GM21786 (cell line): Measurements from ENCODE around the gene ABCB6.

Source experiments
- ATAC-seq: cut with Tn5 transposase; IDR thresholded peaks from one replicate; pipeline ENCODE4 v1.9.1; 2021; ENCODE audit not compliant: unreplicated experiment

The ABCB6 gene

DNA sequence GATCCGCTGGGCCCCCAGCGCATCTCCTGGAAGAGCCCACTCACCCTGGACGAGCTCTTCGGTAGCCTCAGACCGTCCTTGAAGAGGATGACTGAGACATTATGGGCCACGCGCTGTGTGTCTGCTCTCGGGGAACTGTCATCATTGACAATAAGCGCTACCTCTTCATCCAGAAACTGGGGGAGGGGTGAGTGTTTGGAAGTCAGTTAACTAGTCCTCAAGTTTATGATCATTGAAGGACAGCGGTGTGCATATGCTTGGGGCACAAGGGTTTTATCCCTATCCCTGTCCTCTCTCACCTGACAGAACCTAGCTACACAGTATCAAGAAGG is 27.1 kb upstream of the ABCB6 start:
- ATAC-seq: no peak

DNA sequence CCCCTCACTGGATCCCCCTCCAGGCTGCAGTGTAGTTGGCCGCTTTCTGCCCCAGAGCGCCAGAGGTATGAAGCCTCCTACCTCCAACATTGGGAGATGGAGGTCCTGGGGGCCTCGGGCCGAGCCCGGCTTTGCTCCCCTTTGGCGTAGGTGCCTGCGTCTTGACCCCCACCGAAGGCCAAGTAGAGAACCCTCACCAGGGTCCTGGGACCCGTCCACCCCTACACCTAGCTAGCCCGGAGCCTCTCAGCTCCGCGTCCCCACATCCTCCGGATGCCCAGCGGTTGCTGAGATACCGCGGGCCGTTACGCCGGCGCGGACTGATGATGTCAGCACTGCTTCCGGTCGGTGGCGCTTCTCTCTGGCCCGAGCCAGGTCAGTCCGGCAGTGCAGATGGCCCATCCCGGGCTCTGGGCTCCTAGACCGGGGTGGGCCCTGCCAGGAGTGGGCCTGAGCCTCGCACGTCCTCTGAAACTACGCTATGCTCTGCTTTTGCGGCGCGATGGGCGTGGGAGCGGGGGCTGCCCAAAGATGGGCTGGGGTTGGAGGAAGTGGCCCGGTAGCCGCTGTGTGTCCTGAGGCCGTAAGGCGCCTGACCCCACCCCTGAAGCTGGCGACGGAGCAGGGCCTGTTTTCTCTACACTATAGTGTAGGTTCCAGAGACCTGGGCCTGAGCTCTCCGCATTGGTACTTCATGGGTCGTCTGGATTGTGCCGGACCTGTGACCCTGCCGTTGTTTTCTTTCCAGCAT is 26.6 kb upstream of the ABCB6 start, which contains the start of the genes GLB1L and STK16:
Gene GLB1L (minus strand): TSS at position 297 of the 751 bp plus-strand sequence. CDS start 1,871 bp downstream, outside the sequence.
Gene STK16 (plus strand): TSS at position 332 of the 751 bp plus-strand sequence. CDS start 521 bp downstream, outside the sequence.
- ATAC-seq: peak; percentile 55

DNA sequence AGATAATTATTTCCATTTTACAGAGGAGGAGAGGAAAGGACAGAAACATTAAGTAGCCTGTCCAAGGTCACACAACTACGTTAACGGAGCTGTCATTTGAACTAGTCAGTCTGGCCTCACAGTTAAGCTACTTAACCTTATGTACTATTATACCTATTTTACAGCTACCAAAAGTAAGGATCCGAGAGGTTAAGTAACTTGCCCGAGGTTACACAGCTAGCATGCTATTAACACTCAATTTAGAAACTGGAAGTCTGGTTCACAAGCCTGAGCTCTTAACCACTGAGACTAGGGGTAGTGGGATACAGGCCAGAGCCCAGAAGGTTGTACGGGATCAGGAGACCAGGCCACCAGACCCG is 26.0 kb upstream of the ABCB6 start:
- no peak for ATAC-seq

DNA sequence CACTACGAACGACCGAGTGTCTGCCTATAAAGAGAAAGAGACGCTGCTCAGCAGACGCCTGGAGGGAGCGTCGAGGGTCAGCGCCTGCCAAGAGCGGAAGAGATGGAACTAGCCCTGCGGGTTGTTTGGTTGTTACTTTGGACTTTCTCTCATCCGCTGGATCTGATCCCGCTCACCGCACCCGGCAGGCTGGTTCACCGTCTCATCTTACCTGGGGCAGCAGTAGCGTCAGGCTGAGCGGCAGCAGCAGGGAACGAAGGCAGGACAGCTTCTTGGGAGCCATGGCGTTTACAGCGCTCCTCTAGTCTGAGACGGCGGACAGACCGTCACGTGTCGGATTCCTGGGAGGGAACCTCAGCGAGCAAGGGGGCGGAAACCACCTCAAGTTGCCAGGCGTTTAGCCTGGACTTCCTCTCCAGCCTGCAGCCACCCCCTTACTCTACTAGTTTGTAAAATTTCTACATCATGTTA is 24.6 kb upstream of the ABCB6 start:
- no peak for ATAC-seq

GRCh38 chr2:219234331-219234730 is 15.6 kb upstream of the ABCB6 start:
- ATAC-seq: no peak

DNA sequence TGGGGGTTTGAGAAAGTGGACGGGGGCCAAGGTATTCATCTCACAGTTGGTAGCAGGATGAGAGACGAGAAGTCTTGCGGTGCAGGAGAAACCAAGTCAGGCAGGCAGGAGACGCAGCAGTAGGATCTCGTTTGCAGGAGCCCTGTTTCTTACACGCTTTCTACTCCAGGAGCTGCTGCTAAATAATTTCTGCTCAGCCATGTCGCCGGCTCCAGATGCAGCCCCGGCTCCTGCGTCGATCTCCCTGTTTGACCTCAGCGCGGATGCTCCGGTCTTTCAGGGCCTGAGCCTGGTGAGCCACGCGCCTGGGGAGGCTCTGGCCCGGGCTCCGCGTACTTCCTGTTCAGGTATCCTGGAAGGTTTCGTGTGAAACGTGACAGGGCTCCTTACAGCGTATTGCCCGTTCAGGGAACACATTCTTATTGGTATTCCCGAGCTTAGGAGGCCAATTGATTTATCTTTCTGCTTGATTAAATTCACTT is 11.3 kb upstream of the ABCB6 start:
- no peak for ATAC-seq

- ATAC-seq: peak; percentile 98
These were observed 10.7 kb upstream of the ABCB6 start, which contains the start of the genes ANKZF1 and ATG9A for GRCh38 chr2:219229305-219230058. Gene ANKZF1 (plus strand): TSS chr2:219229806. CDS start chr2:219230258, 452 bp downstream. Gene ATG9A (minus strand): TSS chr2:219229636. CDS start chr2:219228024, 1,612 bp downstream.

- peak; percentile 7 for ATAC-seq
These were observed 10.2 kb upstream of the ABCB6 start for GRCh38 chr2:219228911-219229304.

DNA sequence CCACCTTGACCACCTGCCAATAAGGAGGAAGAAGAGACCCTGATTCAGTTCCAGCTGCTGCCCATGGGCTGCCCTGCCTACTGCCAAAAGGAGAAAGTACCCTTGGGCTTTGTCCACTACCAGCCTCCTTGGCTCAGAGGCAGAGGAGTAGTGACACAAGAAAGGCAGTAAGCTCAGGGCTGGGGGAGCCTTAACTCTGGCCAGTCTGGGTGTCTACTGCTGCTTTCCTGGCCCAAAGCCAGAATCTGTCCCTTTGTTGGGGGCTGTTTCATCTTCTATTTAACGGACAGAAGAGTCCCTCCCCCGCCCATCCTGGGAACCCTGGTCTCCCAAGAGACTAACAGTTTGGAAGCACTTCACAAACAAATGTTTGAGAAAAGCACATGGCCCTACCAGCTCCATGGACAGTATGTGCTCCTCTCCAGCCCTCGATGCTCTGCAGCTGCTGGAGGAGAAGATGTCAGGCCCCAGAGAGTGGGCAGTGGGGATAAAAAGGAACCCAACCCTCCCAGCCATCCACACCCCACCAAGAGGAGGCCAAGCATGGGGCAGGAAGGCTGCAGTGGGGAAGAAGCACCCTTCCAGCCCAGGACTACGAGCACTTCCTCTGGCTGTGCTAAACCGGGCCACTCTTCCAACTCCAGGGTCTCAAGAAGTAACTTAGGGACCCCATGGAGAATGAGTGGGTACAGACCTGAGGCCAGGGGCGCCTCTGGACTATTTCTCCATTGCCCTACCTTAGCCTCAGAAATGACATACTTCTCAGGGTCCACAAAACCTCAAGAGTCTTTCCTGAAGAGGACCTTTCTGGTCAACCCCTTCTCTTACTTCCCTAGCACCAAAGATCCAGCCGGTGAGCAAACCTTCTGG is 9.5 kb upstream of the ABCB6 start:
- ATAC-seq: no peak

DNA sequence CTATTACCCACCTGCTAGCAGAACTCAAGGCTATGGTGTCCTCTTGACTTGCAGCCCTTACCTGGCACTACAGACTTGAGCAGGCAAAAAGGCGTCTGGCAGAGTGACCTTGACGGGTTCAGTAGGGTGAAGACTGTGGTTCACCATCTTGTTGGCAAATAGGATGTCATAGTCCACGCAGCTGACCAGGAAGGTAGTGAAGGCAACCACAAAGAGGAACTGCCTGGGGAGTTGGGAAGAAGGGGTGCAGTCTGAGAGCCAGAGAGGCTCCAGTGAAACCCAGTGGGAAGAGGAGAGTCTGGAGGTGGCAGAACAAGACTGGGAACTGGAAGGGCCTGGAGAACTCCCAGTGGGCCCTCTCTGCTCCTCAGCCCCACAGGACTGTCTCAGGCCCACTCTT is 6.6 kb upstream of the ABCB6 start:
- no peak for ATAC-seq

- no peak for ATAC-seq
These were observed 5.3 kb upstream of the ABCB6 start for GRCh38 chr2:219223831-219224610.

DNA sequence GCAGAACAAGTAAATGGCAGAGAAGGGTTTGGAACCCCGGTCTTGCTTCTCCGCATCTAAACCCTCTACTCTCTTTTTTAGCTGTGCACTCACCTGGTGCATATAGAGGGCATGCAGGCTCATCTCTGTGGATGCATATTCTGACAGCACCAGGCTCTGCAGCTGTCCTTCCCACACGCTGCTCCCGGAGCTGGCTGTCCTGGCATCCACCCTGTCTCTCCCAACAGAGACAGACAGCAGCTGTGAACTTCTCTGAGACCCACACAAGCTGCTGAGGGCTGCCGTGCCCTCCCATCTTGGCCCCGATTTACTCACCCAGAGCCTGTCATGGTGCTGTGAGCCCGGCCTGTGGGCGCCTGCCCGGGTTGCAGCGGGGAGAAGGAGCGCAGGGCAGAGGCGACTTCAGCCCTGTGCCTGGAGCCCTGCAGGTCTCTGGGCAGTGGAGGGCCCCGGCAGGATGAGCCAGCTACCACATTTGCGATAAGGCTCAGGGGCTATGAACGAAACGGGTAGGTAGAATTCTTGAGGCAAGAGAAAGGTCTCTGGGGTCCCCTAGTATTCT is 3.3 kb upstream of the ABCB6 start:
- ATAC-seq: no peak

DNA sequence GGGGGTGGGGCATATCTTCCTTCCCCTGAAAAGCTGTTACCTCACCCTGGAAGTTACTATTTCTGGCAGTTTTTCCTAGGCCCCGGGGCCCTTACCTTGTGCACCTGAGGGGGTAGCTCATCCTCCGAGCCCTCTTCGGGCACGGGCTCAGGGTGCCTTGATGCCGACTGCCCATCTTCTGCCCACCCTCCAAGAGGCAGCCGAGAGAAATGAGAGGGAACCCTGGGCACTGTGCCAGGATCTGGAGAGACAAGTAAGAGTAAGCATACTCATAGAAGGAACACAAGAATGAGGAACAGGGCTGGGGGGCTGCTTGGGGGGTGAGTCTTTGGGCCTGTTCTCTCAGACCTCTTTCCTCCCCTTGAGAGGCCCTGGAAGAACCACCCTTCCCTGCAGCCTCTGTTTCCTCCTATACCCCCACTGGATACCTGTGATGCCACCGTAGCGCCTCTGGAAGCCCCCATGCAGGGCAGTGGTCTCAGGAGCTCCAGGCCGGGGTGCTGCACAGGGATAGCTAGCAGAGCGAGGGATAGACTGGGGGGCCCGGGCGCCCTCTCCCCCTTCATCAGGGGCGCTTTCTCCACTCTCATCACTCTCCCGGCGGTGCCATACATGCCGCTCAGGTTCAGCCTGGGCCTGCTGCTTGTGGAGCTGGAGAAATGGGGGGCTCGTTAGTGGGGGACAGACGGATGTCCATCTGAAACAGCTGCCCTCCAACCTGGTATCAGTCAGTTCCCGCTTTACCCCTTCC is 2.1 kb upstream of the ABCB6 start:
- no peak for ATAC-seq

DNA sequence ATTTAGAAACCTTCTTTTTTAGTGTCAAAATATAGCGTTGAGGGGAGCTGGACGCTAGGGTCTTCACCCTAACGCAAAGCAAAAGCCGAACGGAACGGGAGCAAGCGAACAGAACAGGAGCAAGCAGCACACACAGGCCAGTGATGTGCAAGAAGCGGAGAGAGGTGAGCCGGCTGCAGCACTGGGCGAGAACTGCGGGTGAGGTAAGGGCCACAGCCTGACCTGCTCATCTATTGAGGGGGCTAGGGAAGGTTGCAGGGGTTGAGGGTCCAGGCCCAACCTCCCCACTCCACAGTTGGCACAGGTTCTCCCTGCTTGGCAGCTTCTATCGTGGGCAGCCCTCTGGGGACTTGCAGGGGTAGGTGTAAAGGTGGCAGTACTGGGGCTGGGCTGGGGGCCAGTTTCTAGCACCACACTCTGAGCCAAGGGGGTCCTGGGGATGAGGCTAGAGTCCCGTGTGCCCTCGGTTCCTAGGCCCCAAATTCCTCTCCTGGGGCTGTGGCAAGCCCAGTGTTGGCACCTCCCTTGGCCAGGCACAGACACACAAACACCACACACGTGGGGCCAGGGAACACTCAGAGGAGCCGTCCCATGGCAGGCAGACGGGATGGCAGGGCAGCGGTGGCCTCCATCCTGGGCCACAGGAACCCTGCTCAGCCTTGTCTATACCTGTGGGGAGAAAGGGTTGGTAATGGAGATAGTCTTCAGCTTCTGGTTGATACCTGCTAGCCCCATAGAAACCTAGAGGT is 1.2 kb upstream of the ABCB6 start:
- ATAC-seq: no peak

DNA sequence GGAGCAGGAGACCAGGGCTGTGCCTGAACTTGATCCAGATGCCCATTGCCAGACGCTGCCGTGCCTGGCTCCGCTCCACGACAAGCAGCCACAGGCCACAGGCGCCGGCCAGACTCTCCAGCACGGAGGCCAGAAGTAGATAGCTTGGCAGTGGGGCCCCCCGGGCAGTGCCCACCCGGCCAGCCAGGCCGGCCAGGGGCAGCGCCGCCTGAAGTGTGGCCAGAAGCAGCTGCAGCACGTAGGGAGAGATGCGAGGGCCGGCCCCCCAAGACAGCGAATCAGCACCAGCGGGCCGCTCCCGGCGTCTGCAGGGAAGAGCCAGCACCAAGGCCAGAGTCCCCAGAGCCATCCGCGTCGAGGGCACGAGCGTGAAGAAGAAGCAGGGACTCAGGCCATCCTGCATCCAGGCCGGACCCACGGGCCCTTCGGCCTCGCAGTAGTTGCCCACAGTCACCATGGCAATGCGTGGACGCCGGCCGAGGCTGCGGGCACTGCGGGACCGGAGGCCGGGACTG is 484 bp downstream of the ABCB6 start:
- ATAC-seq: peak; percentile 27

GRCh38 chr2:219216535-219216915 is 2.2 kb downstream of the ABCB6 start:
- no peak for ATAC-seq

DNA sequence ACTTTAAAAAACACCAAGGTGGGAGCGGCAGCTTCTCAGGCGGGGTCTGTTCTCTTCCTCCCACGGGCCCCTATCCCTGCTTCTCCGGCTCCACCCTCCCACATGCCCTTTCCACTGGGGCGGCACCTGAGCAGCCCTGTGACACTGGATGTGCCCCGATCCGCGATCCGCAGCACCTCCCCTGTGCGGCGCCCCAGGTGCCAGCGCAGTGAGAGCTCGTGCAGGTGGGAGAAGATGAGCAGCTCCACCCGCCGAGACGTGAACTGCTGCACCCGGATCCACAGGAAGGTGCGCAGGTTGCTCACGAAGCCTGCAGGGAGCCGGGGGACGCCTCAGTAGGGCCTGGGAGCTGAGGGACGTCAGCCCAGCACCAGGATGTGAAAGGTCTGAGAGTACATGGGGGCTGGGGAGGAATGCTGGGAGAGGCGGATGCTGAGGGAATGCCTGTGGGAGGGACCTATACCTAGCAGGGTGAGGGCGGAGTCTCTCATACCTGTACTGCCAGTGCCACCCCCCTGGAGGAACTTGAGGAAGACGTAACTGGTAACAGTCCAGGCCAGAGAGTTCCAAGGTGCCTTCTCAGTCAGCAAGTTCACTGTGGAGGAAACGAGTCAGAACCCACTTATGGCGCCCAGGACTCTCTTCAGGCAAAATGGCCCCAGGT is 2.8 kb downstream of the ABCB6 start:
- no peak for ATAC-seq

DNA sequence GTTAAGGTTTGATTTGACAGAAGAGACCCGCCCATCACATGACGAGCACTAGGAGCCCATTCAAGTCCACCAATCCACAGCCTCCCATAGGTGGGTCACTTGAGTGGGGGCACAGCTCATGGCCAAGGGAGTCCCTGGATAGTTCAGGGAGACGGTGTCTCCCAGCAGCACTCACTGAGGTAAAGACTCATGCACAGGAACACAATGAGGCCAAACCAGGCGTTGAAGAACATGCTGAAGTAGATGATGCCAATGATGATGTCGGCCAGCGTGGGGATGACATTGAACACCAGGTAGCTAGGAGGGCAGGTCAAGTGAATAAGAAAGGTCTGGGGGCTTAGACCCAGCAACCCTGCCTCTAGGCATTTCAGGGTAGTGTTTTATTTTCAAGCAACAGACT is 4.0 kb downstream of the ABCB6 start:
- no peak for ATAC-seq
